GM19463 (cell line): ENCODE data around the gene DAZAP1.
A peak's percentile ranks its signal among the peaks of the same experiment; 100 is the strongest.
"Not testable (repeated sequence)": the region's sequence is repeated elsewhere in the genome, so short reads cannot be mapped to it uniquely, and the experiment has no call there.

Experiments used
- ATAC-seq: cut with Tn5 transposase; IDR thresholded peaks from one replicate; pipeline ENCODE4 v1.9.1; 2021; ENCODE audit warnings: mild to moderate bottlenecking, moderate library complexity; ENCODE audit not compliant: unreplicated experiment

Gene DAZAP1

GRCh38 chr19:1438933-1439354 lies 31.6 kb downstream of the DAZAP1 start:
- ATAC-seq = no peak

- not testable (repeated sequence) for ATAC-seq
Measured at GRCh38 chr19:1439525-1440417, 32.4 kb downstream of the DAZAP1 start.

- no peak for ATAC-seq
Measured at GRCh38 chr19:1440418-1440801, 33.0 kb downstream of the DAZAP1 start.

GRCh38 chr19:1441022-1441426 lies 33.6 kb downstream of the DAZAP1 start:
- ATAC-seq = no peak

- no peak for ATAC-seq
Measured at GRCh38 chr19:1441677-1442438, 34.5 kb downstream of the DAZAP1 start.

- ATAC-seq = peak; percentile 73
Measured at GRCh38 chr19:1445185-1445931, 38.0 kb downstream of the DAZAP1 start.

GRCh38 chr19:1445932-1446712 lies 38.7 kb downstream of the DAZAP1 start:
- no peak for ATAC-seq

- ATAC-seq = no peak
Measured at GRCh38 chr19:1446713-1447481, 39.5 kb downstream of the DAZAP1 start.

- ATAC-seq = no peak
Measured at GRCh38 chr19:1447504-1447903, 40.1 kb downstream of the DAZAP1 start.

GRCh38 chr19:1447944-1448343 lies 40.6 kb downstream of the DAZAP1 start:
- ATAC-seq = no peak

- ATAC-seq = no peak
Measured at GRCh38 chr19:1449467-1450442, 42.4 kb downstream of the DAZAP1 start, which contains the start of gene APC2. Gene APC2 (plus strand): TSS chr19:1450121. CDS start chr19:1453002, 2,881 bp downstream.

- no peak for ATAC-seq
Measured at GRCh38 chr19:1450735-1451731, 43.6 kb downstream of the DAZAP1 start.

GRCh38 chr19:1451916-1452801 lies 44.8 kb downstream of the DAZAP1 start:
- ATAC-seq = no peak

- no peak for ATAC-seq
Measured at GRCh38 chr19:1452802-1453524, 45.6 kb downstream of the DAZAP1 start.

GRCh38 chr19:1453525-1454364 lies 46.4 kb downstream of the DAZAP1 start:
- no peak for ATAC-seq
